Smooth muscle cell (in vitro differentiated cells): ENCODE data around the gene RHBG. TPM values are rescaled to one million over a fixed set of nuclear protein-coding genes. Genes with fewer than 3 reads are reported as not detected.
A peak's percentile ranks its signal among the peaks of the same experiment; 100 is the strongest.

Source experiments
- DNase-seq: peaks from one replicate; lab custom pipeline; 2025; ENCODE audit not compliant: unreplicated experiment; lab: John Stamatoyannopoulos, UW
- H2AFZ ChIP-seq: fragments of 200-600 bp; sonication (generic); 2 replicates; pipeline ENCODE4 v1.6.0; 2016; ENCODE audit warnings: antibody characterized with exemption, low read depth, mild to moderate bottlenecking
- H3F3A ChIP-seq: fragments of 200-600 bp; sonication (generic); 2 replicates; pipeline ENCODE4 v1.6.0; 2017; ENCODE audit warnings: antibody characterized with exemption, low read depth
- H3K27ac ChIP-seq: fragments of 200-600 bp; sonication (generic); 2 replicates; pipeline ENCODE4 v1.5.1; 2016; ENCODE audit warnings: low read depth, mild to moderate bottlenecking
- H3K27me3 ChIP-seq: fragments of 200-600 bp; sonication (generic); 2 replicates; pipeline ENCODE4 v1.6.1; 2016; ENCODE audit warnings: low read depth, mild to moderate bottlenecking
- H3K36me3 ChIP-seq: fragments of 200-600 bp; sonication (generic); 2 replicates; pipeline ENCODE4 v1.5.1; 2016; ENCODE audit warnings: low read depth
- H3K4me1 ChIP-seq: fragments of 200-600 bp; sonication (generic); 2 replicates; pipeline ENCODE4 v1.5.1; 2016; ENCODE audit warnings: low read depth
- H3K4me2 ChIP-seq: fragments of 200-600 bp; sonication (generic); 2 replicates; pipeline ENCODE4 v1.6.0; 2016; ENCODE audit warnings: mild to moderate bottlenecking
- H3K4me3 ChIP-seq: fragments of 200-600 bp; sonication (generic); 2 replicates; pipeline ENCODE4 v1.5.1; 2016; ENCODE audit warnings: mild to moderate bottlenecking
- H3K79me2 ChIP-seq: fragments of 200-600 bp; sonication (generic); 2 replicates; pipeline ENCODE4 v1.6.0; 2016; ENCODE audit warnings: low read depth, mild to moderate bottlenecking
- H3K9ac ChIP-seq: fragments of 200-600 bp; sonication (generic); 2 replicates; pipeline ENCODE4 v1.6.0; 2016; ENCODE audit warnings: low read depth
- H3K9me3 ChIP-seq: fragments of 200-600 bp; sonication (generic); replicated peaks from 2 replicates; pipeline ENCODE4 v1.5.1; 2016; ENCODE audit warnings: low read depth
- H4K20me1 ChIP-seq: fragments of 200-600 bp; sonication (generic); 2 replicates; pipeline ENCODE4 v1.6.0; 2016; ENCODE audit warnings: low read depth
- CTCF ChIP-seq: fragments of 200-600 bp; sonication (generic); IDR thresholded peaks from 2 replicates; pipeline ENCODE4 v1.5.1; 2017; ENCODE audit warnings: borderline replicate concordance, mild to moderate bottlenecking, antibody characterized with exemption; ENCODE audit not compliant: insufficient read depth, poor library complexity, severe bottlenecking
- WGBS: methylation state at CpG from one replicate; pipeline ENCODE4 v1.1.7; 2016; ENCODE audit warnings: low lambda C conversion rate; 5-methylcytosine and 5-hydroxymethylcytosine counted together
- polyA plus RNA-seq: library from polyadenylated mRNA; unstranded; fragments of >200 nt; fragmentation: Nextera tagmentation; extraction: Ambion mirVana; gene quantifications from 2 replicates; pipeline ENCODE4 v1.2.1, GENCODE V29; 2016
- total RNA-seq: library from RNA; depleted of rRNA; stranded (reverse); fragments of >200 nt; gene quantifications from 2 replicates; pipeline ENCODE4 v1.2.3, GENCODE V29; 2014

The RHBG gene
- total and polyA plus RNA-seq, 2 experiments from 2014 or later = not detected

GRCh38 chr1:156417401-156418020, 48.5 kb downstream of the RHBG start:
- peaks cover 55% of the 10 kb centered on the region for H3K27me3 ChIP-seq
- H3F3A ChIP-seq = no peaks in the 10 kb centered on the region
- no peak overlapping the region for H3K4me2 ChIP-seq
- no peak for DNase-seq
- no peak overlapping the region for H3K9ac ChIP-seq
- no peaks in the 10 kb centered on the region for H3K9me3 ChIP-seq
- H3K79me2 ChIP-seq = no peaks in the 10 kb centered on the region
- no peak overlapping the region for H3K27ac ChIP-seq
- H3K4me3 ChIP-seq = no peak overlapping the region
- H4K20me1 ChIP-seq = no peaks in the 10 kb centered on the region
- H3K36me3 ChIP-seq = no peaks in the 10 kb centered on the region
- no peak overlapping the region for H2AFZ ChIP-seq
- peaks cover 6% of the 10 kb centered on the region for H3K4me1 ChIP-seq
- TF ChIP-seq CTCF = no peak
- 91% methylated on average over 6 of the region's 6 CpGs for WGBS

DNA sequence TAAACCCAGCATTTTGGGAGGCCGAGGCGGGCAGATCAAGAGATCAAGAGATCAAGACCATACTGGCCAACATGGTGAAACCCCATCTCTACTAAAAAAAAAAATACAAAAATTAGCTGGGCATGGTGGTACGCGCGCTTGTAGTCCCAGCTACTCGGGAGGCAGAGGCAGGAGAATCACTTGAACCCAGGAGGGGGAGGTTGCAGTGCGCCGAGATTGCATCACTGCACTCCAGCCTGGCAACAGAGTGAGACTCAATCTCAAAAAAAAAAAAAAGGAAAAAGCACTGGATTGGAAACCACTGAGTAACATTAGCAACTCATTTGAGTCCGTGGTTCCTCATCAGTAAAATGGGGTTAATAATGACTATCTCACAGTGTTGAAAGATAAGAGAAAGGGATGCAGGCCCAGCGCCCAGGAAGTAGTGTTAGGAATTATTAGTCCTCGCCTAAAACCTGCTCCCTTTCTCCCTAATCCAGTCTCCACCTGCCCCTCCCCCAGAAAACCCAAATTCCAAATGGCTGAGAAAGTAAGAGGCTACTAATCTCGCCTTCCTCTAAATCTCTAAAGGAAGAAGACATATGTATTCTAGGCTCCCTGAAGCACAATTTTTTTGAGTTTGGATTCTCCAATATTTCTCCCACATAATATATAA, 49.5 kb downstream of the RHBG start:
- 84% methylated on average over 12 of the region's 12 CpGs for WGBS
- peaks cover 66% of the 10 kb centered on the region for H3K27me3 ChIP-seq
- H2AFZ ChIP-seq = no peak overlapping the region
- H3K9me3 ChIP-seq = no peaks in the 10 kb centered on the region
- no peak overlapping the region for H3K4me2 ChIP-seq
- no peaks in the 10 kb centered on the region for H3K79me2 ChIP-seq
- TF ChIP-seq CTCF = no peak
- no peak overlapping the region for H3K9ac ChIP-seq
- H3K36me3 ChIP-seq = no peaks in the 10 kb centered on the region
- H3K27ac ChIP-seq = no peak overlapping the region
- H3F3A ChIP-seq = no peaks in the 10 kb centered on the region
- DNase-seq = no peak
- no peaks in the 10 kb centered on the region for H4K20me1 ChIP-seq
- no peak overlapping the region for H3K4me3 ChIP-seq
- H3K4me1 ChIP-seq = peaks cover 6% of the 10 kb centered on the region

- Histone ChIP-seq H3K9me3 (no peaks in the 10 kb centered on the region), H3K4me2 (peak overlapping the region; percentile 80), H3K4me1 (peaks cover 6% of the 10 kb centered on the region), H3F3A (no peaks in the 10 kb centered on the region), H3K4me3 (no peak overlapping the region), H3K9ac (no peak overlapping the region), H3K27ac (no peak overlapping the region), H3K79me2 (no peaks in the 10 kb centered on the region), H3K27me3 (peaks cover 78% of the 10 kb centered on the region), H3K36me3 (no peaks in the 10 kb centered on the region), H4K20me1 (no peaks in the 10 kb centered on the region), H2AFZ (no peak overlapping the region)
- 11% methylated on average over 5 of the region's 5 CpGs for WGBS
- no peak for DNase-seq
- TF ChIP-seq CTCF = peak; percentile 27
Measured at GRCh38 chr1:156419854-156420204, 50.8 kb downstream of the RHBG start.
